GM10847 (cell line): Measurements from ENCODE around the gene TAF15.

Experiments used
- POLR2A ChIP-seq: IDR thresholded peaks from 2 replicates; pipeline ENCODE4 v1.6.1; 2011; ENCODE audit not compliant: insufficient read length; ENCODE audit errors: extremely low read depth

TAF15 gene

DNA sequence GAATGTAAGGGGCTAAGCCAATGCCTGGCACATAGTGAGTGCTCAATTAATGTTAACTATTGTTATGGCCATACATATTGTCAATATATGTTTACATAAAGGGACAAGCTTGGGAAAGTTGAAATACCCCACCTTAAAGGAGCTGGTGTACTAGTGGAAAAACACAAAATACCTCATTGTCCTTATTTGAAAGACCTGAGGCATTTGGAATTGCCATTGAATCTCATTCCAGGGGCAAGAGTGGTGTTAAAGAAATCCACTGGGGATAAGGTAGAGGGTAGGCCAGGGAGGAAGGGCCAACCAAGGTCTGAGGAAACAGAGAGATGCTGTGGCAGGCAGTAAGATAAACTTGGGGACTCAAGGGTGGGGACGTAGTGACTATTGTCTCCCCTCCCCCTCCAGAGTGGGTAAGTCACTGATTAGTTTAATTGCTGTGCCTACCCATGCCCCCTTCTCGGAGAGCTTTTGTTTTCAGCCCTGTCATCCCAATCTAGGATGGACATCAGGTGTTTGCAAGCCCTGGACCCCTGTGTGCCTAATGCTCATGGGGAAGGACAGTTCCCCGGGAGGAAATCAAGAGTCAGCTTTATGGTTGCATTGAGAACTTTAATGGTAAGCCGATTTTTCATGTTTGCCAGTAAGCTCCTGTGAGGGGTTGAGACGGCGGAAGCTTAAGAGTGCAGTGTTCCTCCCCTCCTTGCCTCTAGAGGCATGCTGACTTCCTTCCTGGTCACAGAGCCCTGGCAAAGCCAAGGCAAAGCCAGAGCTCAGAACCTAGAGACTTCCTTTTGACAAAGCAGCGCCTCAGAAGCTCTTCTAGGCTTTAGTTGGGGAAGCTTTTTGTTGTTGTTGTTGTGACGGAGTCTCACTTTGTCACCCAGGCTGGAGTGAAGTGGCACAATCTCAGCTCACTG is 61.9 kb downstream of the TAF15 start:
- no peak for TF ChIP-seq POLR2A

- TF ChIP-seq POLR2A: no peak
Observed at GRCh38 chr17:35872196-35872980, 63.1 kb downstream of the TAF15 start.

GRCh38 chr17:35875072-35875799 is 66.0 kb downstream of the TAF15 start:
- TF ChIP-seq POLR2A: no peak

GRCh38 chr17:35875800-35876139 is 66.5 kb downstream of the TAF15 start:
- no peak for TF ChIP-seq POLR2A

GRCh38 chr17:35876534-35876933 is 67.2 kb downstream of the TAF15 start:
- TF ChIP-seq POLR2A: no peak

DNA sequence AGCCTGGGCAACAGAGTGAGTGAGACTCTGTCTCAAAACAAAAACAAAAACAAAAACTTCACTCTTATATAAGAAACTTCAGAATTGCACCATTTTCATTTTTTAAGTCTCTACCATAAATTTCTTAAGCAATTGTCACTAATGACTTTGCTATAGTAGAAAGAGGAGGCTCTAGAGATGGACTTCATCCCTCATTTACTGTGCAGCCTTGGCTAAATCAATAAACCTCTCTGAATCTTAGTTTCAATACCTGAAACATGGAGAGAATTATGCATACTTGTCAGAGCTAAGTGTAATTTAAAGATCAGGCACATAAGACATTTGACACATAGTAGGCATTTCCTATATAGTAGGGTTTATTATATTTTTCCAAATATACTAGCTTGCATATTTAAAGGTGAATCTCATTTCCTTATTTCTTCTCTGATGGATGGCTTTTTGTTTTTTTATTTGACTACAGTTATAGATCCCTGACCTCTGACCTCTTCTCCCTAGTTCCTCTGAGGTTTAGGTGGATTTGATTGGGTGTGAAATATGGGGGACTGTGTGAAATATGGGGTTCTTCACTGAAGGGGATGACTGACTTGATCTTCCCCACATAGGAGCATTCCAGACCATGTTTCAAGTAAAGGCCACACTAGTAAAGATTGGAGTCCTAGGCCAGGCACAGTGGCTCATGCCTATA is 68.2 kb downstream of the TAF15 start:
- TF ChIP-seq POLR2A: no peak

DNA sequence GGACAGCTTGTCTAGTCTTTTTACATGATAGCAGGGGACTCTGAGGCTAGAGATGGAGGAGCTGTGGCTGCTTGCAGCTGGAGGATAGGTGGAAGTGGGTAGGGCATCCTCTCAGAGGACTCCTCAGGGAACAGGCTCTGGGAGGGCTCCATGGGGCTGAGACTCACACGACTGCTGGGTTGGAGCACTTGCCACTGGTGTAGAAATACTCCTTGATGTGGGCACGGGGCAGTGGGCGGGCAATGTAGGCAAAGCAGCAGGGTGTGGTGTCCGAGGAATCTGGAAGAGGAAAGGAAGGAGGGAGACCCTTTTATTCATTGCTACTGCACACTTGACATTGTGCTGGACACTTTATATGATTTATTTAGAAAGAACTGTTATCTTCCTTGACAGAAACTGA is 69.1 kb downstream of the TAF15 start:
- TF ChIP-seq POLR2A: no peak

DNA sequence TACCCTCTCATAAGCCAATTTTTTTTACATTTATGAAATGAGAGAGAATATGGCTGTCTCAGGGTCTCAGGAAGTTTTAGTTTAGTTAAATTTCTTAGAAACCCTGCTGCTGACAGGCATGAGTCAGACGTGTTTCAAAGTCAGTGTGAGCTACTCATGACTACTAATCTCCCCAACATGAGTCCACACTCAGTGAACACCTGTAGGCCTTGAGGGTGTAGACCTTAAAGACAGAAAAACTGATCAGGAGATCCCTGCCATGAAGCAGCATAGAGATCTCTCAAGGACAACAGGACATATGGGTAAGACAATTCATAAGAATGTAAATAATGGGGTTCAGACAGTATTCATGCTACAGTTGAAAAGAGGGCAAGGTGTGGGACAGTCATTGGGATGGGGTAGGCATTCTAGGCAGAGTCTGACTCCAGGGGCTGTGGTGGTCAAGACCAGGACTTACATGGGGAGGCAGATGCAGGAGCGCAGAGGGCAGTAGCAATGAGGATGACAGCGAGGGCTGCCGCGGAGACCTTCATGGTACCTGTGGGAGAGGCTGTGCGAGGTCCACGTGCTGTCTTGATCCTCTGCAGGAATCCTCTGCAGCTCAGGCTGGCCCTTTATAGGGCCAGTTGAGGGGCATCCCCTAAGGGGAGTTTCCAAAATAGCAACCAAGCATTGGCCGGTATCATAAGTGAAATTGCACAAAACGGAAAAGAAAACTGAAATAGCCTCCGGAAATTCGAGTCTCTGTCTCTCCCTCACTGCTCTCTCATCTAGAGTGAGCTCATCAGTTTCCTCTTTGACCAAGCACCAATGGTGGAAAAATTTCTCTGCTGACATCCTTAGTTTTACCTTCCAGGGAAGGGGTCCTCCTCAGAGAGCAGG is 70.7 kb downstream of the TAF15 start, which contains the start of gene CCL5:
Gene CCL5, minus strand, starts transcription at position 588 of the 882 bp plus-strand sequence.
- TF ChIP-seq POLR2A: peak; percentile 88

DNA sequence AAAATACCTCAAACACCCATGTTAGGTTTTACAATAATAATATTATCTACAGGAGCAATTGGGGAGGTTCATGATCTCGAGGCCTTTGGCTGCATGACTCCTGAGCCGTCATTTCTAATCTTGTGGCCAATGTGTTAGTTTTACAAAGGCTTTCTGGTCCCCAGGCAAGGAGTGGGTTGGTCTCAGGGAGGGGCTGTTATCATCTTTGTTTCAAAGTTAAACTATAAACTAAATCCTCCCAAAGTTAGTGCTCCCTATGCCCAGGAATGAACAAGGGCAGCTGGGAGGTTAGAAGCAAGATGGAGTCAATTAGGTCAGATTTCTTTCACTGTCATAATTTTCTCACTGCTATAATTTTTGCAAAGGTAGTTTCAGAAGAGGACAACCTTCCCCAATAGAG is 80.0 kb downstream of the TAF15 start:
- TF ChIP-seq POLR2A: no peak

- no peak for TF ChIP-seq POLR2A
Observed at GRCh38 chr17:35889818-35890773, 80.8 kb downstream of the TAF15 start.

DNA sequence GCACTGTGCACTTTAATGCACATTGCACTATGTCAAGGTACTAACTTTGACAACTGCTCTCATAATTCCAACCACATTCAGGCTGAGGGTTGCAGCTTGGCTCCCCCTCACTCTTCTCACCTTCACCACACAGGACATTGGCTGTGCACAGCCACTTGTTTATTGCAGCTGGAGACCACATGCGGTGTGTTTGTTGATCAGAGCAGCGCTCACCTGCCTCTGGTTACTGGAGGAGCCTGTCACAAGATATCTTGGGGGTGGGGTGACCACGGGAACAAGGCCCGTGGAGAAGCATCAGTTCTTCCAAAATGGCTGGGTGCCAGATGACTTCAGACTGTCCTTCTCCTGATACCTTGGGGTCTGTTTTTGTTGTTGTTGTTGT is 81.5 kb downstream of the TAF15 start:
- no peak for TF ChIP-seq POLR2A

GRCh38 chr17:35891269-35891668 is 82.0 kb downstream of the TAF15 start:
- TF ChIP-seq POLR2A: no peak
